Fibroblast of skin of back (primary cell): ENCODE data around the gene TRIM54. TPM values are rescaled to one million over a fixed set of nuclear protein-coding genes. Genes with fewer than 3 reads are reported as not detected.

Source experiments
- DNase-seq: peaks from one replicate; pipeline ENCODE4 v3.0.0-alpha.2; 2013
- polyA plus RNA-seq, 2 experiments: library from polyadenylated mRNA; unstranded; fragments of 120-200 nt; gene quantifications; one replicate each; pipeline ENCODE4 v1.2.1, GENCODE V29; 2013; ENCODE audit not compliant: insufficient read length in 2 of 2

Gene TRIM54, protein sequence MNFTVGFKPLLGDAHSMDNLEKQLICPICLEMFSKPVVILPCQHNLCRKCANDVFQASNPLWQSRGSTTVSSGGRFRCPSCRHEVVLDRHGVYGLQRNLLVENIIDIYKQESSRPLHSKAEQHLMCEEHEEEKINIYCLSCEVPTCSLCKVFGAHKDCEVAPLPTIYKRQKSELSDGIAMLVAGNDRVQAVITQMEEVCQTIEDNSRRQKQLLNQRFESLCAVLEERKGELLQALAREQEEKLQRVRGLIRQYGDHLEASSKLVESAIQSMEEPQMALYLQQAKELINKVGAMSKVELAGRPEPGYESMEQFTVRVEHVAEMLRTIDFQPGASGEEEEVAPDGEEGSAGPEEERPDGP
- polyA plus RNA-seq (2013, experiment 1 of 2; ENCODE audit: insufficient read length), result 0.22 TPM
- polyA plus RNA-seq (2013, experiment 2 of 2; ENCODE audit: insufficient read length), result 0.31 TPM

DNA sequence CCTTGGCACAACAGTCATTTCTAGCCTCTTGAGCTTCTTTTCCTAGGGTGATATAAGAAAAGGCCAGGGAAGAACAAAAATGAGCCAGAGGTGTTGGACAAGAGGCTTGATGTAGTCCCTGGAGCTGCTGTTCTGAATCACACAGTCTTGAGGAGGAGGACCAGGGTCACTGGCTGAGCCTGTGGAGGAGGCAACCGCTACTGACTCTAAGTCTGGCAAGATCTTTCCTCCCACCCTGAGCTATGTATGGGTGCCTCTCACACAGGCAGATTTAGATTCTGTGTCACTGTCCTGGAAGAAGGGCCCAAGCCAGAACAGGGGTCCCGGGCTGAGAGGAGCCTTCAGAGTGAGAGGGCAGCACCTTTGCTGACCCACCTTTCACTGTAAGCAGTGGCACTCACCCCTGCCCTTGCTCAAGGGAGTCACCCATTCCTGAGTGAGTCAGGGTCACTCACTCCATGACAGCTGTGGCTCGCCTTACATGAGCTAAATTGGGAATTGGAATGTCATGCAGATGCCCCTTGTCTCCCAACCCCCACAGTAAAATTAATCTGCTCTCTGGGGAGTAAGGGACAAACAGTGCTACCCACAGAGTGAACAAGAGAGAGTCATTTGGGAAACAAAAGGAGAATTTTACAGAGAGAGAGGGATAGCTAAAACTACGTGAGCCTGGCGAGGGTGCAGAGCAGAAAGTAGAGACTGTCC, at the start of gene TRIM54:
TRIM54 (plus strand) TSS at position 575 of the 705 bp plus-strand sequence. CDS start 303 bp downstream, outside the sequence.
- DNase-seq, result peak; percentile 62

DNA sequence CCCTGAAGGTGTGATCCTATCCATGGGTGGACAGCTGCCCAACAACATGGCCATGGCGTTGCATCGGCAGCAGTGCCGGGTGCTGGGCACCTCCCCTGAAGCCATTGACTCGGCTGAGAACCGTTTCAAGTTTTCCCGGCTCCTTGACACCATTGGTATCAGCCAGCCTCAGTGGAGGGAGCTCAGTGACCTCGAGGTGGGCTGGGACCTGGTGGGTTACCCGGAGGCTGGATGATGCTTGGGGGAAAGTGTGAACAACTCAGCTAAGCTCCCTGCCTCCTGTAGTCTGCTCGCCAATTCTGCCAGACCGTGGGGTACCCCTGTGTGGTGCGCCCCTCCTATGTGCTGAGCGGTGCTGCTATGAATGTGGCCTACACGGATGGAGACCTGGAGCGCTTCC, 48.9 kb upstream of the TRIM54 start:
- DNase-seq, result no peak

GRCh38 chr2:27236136-27236535, 46.1 kb upstream of the TRIM54 start:
- no peak for DNase-seq

DNA sequence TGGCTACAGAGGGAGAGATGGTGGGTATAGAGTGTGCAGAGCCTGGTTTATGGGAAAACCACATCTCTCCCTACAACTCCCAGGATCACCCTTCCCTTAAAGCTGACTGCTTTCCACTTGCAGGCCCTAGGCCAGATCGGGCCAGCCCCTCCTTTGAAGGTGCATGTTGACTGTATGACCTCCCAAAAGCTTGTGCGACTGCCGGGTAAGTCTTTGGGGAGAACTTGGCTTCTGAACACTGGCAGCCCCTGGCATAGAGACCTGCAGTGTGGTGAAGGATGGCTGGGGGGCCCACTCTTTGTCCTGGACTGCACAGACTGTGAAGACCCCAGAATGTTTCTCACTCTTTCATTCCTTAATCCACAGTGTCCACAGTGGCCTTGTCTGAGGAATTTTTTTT, 45.6 kb upstream of the TRIM54 start:
- no peak for DNase-seq

DNA sequence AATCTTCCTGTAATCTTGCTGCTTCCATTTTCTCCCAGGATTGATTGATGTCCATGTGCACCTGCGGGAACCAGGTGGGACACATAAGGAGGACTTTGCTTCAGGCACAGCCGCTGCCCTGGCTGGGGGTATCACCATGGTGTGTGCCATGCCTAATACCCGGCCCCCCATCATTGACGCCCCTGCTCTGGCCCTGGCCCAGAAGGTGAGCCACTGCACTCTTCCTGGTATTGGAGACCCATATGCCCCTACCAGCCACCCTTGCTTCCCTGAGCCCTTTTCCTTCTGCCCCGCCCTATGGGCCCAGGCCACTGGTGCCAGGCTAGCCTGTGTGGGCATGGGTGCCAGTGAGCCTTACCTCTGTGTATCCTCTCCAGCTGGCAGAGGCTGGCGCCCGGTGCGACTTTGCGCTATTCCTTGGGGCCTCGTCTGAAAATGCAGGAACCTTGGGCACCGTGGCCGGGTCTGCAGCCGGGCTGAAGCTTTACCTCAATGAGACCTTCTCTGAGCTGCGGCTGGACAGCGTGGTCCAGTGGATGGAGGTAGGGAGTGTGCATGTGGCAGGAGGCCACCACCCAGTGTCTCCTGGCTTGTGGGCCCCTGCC, 44.8 kb upstream of the TRIM54 start:
- no peak for DNase-seq

GRCh38 chr2:27238976-27239375, 43.3 kb upstream of the TRIM54 start:
- DNase-seq, result no peak

- no peak for DNase-seq
Observed at GRCh38 chr2:27240406-27240805, 41.8 kb upstream of the TRIM54 start.

- no peak for DNase-seq
Observed at GRCh38 chr2:27241761-27242613, 40.2 kb upstream of the TRIM54 start.

DNA sequence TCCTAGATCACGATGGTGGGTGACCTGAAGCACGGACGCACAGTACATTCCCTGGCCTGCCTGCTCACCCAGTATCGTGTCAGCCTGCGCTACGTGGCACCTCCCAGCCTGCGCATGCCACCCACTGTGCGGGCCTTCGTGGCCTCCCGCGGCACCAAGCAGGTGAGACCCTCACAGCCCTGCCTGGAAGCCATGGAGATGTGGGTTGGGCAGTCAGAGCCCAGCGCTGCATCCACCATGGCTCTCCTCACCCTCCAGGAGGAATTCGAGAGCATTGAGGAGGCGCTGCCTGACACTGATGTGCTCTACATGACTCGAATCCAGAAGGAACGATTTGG, 39.6 kb upstream of the TRIM54 start:
- no peak for DNase-seq

GRCh38 chr2:27243391-27244130, 38.7 kb upstream of the TRIM54 start:
- no peak for DNase-seq

- DNase-seq, result no peak
Observed at GRCh38 chr2:27245116-27245515, 37.1 kb upstream of the TRIM54 start.

- DNase-seq, result no peak
Observed at GRCh38 chr2:27245626-27246025, 36.6 kb upstream of the TRIM54 start.

DNA sequence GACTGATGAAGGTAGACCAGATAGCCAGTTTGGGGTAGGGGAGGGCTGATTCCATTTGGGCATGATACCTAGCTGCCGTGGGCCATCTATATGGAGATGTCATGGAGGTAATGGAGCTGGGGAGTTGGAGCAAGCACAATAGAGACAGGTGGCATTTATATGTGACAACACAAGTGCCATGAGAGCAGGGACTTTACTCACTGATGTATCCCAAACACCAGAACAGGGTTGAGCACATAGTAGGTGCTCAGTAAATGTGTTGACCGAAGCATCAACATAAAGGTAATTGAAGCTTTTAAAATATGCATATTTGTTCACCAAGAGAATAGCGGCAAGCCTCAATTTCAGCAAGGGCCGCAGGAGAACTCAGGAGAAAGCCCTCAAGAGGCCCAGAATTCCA, 34.3 kb upstream of the TRIM54 start:
- no peak for DNase-seq

- DNase-seq, result peak; percentile 66
Observed at GRCh38 chr2:27249159-27249890, 32.9 kb upstream of the TRIM54 start.

DNA sequence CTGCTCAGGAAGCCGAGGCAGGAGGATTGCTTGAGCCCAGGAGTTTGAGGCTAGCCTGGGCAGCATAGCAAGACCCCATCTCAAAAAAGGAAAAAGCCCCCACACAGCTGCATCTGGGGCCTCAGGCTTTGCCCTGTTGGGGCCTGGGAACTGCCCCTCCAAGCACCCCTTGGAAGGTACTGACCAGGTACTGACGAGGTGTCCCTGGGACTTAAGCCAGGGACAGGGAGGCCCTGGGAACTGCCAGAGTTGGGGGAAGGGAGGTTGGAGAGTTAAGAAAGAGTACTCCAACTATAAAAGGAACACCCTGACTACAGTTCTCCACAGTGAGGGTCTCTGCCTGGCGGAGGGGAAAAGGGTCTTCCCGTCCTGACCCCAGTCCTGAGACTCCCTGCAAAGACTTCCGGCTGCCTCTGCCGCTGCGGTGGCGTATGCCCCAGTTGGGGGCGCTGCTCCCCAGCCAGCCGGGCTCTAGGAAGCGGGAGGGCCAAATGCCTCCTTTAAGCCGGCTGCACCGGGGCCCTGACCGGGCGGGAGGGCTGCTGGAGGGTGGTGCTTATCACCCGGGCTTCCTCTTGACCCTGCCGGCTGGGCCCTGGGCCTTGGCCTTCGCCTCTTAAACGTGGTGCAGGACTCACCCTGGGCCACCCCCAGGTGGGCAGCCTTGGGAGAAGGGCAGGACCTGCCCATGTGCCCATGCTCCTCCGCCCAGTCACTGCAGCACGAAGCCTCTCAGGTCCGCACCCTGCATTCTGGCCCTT, 32.2 kb upstream of the TRIM54 start:
- peak; percentile 49 for DNase-seq

GRCh38 chr2:27250652-27251379, 31.4 kb upstream of the TRIM54 start:
- DNase-seq, result no peak

- no peak for DNase-seq
Observed at GRCh38 chr2:27251766-27252165, 30.5 kb upstream of the TRIM54 start.

DNA sequence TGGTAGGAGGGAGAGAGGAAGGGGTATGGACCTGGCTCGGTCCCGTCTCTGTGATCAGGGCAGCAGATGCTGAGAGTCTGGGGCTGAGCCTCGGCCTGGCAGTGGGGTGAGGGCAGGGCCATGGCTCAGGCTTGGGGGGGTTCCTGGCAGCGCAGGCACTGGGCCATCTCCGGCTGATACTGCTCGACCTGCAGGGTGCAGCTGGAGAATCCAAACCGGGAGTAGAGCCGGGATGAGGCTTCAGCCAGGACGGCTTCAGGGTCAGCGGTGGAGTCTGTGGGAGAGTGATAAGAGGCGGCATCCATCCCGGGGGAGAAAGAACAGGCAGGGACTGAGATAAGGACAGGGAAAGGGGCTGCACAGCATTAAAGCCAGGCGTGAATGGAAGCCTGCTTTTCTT, 27.0 kb upstream of the TRIM54 start:
- DNase-seq, result no peak

- peak; percentile 88 for DNase-seq
Observed at GRCh38 chr2:27255660-27256059, 26.6 kb upstream of the TRIM54 start.
